ENCODE data around the gene CLDN10. TPM values are rescaled to one million over a fixed set of nuclear protein-coding genes. Genes with fewer than 3 reads are reported as not detected.

The CLDN10 gene
- total RNA-seq (0.94 TPM), polyA plus RNA-seq (1.1 TPM)
- long read RNA-seq, donor 1, result 0 reads
- long read RNA-seq, donor 2, result 0 reads
- long read RNA-seq, donor 3, result 0 reads
- long read RNA-seq, donor 4, result 0 reads
- long read RNA-seq, donor 5, transcript CLDN10-201 (5 exons, 949 nt), result major isoform, 18 of 21 reads
- long read RNA-seq, donor 5, partial matches to known transcripts, result 0 of 21 reads
- long read RNA-seq, donor 5, other reads (novel, unspliced or antisense), result 0 of 21 reads
- long read RNA-seq, donor 6, result 0 reads
- long read RNA-seq, donor 7, partial matches to known transcripts, result 0 of 1 reads
- long read RNA-seq, donor 7, other reads (novel, unspliced or antisense), result 0 of 1 reads
- long read RNA-seq, donor 8, result 0 reads
- long read RNA-seq, donor 9, result 0 reads
- long read RNA-seq, donor 10, result 0 reads

- Histone ChIP-seq H3K36me3 (ENCODE audit: control insufficient read depth in 2 of 2, insufficient read depth in 2 of 2, low read length in 1 of 2) (no peaks in the 10 kb centered on the region), H3K9me3 (ENCODE audit: control insufficient read depth in 2 of 2, insufficient read depth in 1 of 2, low read length in 1 of 2) (peaks cover 1 to 6% of the 10 kb centered on the region in 2 donors), H3K4me3 (ENCODE audit: low read length in 2 of 2) (peak within 1 kb of the TSS; percentile 30 to 40), H3K27me3 (ENCODE audit: control insufficient read depth in 2 of 2, insufficient read depth in 1 of 2, low read length in 1 of 2) (peaks cover 31 to 37% of the 10 kb centered on the region in 2 donors), H3K4me1 (ENCODE audit: control insufficient read depth in 2 of 2, insufficient read depth in 2 of 2, low read length in 2 of 2) (peaks cover 3 to 17% of the 10 kb centered on the region in 2 donors), H3K27ac (ENCODE audit: low read depth in 1 of 2, low read length in 1 of 2) (no peak within 1 kb of the TSS)
- peak in 7 of 9 donors; percentile 36 to 68 (median 42) for DNase-seq (ENCODE audit: low read depth in 6 of 9, low spot score in 9 of 9)
- 1% methylated on average over 70 of the region's 70 CpGs for WGBS
Measured at GRCh38 chr13:95552539-95553441, at the start of gene CLDN10. TSS of gene CLDN10 (plus strand) at chr13:95552720. CDS start at chr13:95552754, 34 bp downstream.

GRCh38 chr13:95503662-95504061 is 48.9 kb upstream of the CLDN10 start:
- Histone ChIP-seq H3K9me3 (ENCODE audit: control insufficient read depth in 2 of 2, insufficient read depth in 1 of 2, low read length in 1 of 2) (no peaks in the 10 kb centered on the region), H3K27ac (ENCODE audit: low read depth in 1 of 2, low read length in 1 of 2) (no peak overlapping the region), H3K36me3 (ENCODE audit: control insufficient read depth in 2 of 2, insufficient read depth in 2 of 2, low read length in 1 of 2) (no peaks in the 10 kb centered on the region), H3K4me3 (ENCODE audit: low read length in 2 of 2) (no peak overlapping the region), H3K27me3 (ENCODE audit: control insufficient read depth in 2 of 2, insufficient read depth in 1 of 2, low read length in 1 of 2) (no peaks in the 10 kb centered on the region), H3K4me1 (ENCODE audit: control insufficient read depth in 2 of 2, insufficient read depth in 2 of 2, low read length in 2 of 2) (no peaks in the 10 kb centered on the region)
- WGBS, result 90% methylated on average over 1 of the region's 1 CpG
- no peak for DNase-seq (ENCODE audit: low read depth in 6 of 9, low spot score in 9 of 9)

DNA sequence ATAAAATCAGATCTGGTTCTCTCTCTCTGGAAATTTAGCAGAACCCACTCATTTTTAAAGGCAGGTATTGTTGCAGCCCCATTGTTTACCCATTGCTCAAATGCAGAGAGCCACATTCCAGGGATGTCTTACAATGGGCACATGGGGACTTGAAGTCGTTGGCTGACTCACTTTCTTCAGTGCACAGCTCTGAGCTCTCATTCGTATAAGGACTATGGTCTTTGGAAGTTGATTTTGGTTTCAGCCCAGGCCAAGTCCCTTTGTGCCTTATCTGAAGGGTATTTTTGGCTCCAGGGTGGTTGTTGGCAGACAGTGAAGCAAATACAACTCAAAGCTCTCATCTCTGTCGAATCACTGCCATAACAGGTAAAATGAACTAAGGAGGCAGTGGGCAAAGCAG is 47.3 kb upstream of the CLDN10 start:
- Histone ChIP-seq H3K4me3 (ENCODE audit: low read length in 2 of 2) (no peak overlapping the region), H3K9me3 (ENCODE audit: control insufficient read depth in 2 of 2, insufficient read depth in 1 of 2, low read length in 1 of 2) (no peaks in the 10 kb centered on the region), H3K27me3 (ENCODE audit: control insufficient read depth in 2 of 2, insufficient read depth in 1 of 2, low read length in 1 of 2) (no peaks in the 10 kb centered on the region), H3K27ac (ENCODE audit: low read depth in 1 of 2, low read length in 1 of 2) (no peak overlapping the region), H3K36me3 (ENCODE audit: control insufficient read depth in 2 of 2, insufficient read depth in 2 of 2, low read length in 1 of 2) (no peaks in the 10 kb centered on the region), H3K4me1 (ENCODE audit: control insufficient read depth in 2 of 2, insufficient read depth in 2 of 2, low read length in 2 of 2) (no peaks in the 10 kb centered on the region)
- DNase-seq (ENCODE audit: low read depth in 6 of 9, low spot score in 9 of 9), result no peak
- WGBS, result 93% methylated on average over 3 of the region's 3 CpGs

- 94% methylated on average over 4 of the region's 4 CpGs for WGBS
- Histone ChIP-seq H3K4me3 (ENCODE audit: low read length in 2 of 2) (no peak overlapping the region), H3K36me3 (ENCODE audit: control insufficient read depth in 2 of 2, insufficient read depth in 2 of 2, low read length in 1 of 2) (no peaks in the 10 kb centered on the region)
Measured at GRCh38 chr13:95505986-95506385, 46.5 kb upstream of the CLDN10 start.

DNA sequence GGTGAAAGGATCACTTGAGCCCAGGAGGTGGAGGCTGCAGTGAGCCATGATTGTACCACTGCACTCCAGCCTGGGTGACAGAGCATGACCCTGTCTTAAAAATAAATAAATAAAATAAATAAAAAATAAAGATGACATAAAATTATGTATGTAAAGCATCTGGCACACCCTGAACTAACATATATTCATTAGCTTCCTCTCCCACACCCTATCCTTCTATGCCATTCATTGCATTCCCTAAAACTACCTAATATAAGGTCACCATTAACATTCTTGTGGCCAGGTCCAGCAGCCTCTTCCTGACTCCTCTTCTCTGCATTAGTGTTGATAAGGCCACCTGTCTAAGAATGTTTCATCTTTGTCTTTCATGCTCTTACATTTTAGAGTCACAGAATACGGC is 44.5 kb upstream of the CLDN10 start:
- no peaks in the 10 kb centered on the region for H3K27me3 ChIP-seq (ENCODE audit: control insufficient read depth in 2 of 2, insufficient read depth in 1 of 2, low read length in 1 of 2)
- 2% methylated on average over 1 of the region's 1 CpG for WGBS
- H3K9me3 ChIP-seq (ENCODE audit: control insufficient read depth in 2 of 2, insufficient read depth in 1 of 2, low read length in 1 of 2), result no peaks in the 10 kb centered on the region
- no peak overlapping the region for H3K27ac ChIP-seq (ENCODE audit: low read depth in 1 of 2, low read length in 1 of 2)
- DNase-seq (ENCODE audit: low read depth in 6 of 9, low spot score in 9 of 9), result no peak
- no peaks in the 10 kb centered on the region for H3K4me1 ChIP-seq (ENCODE audit: control insufficient read depth in 2 of 2, insufficient read depth in 2 of 2, low read length in 2 of 2)
- no peaks in the 10 kb centered on the region for H3K36me3 ChIP-seq (ENCODE audit: control insufficient read depth in 2 of 2, insufficient read depth in 2 of 2, low read length in 1 of 2)
- H3K4me3 ChIP-seq (ENCODE audit: low read length in 2 of 2), result no peak overlapping the region

More at GRCh38 chr13:95505986-95506385, 46.5 kb upstream of the CLDN10 start:
- H3K27me3 ChIP-seq (ENCODE audit: control insufficient read depth in 2 of 2, insufficient read depth in 1 of 2, low read length in 1 of 2), result no peaks in the 10 kb centered on the region
- no peak for DNase-seq (ENCODE audit: low read depth in 6 of 9, low spot score in 9 of 9)
- H3K9me3 ChIP-seq (ENCODE audit: control insufficient read depth in 2 of 2, insufficient read depth in 1 of 2, low read length in 1 of 2), result no peaks in the 10 kb centered on the region
- H3K4me1 ChIP-seq (ENCODE audit: control insufficient read depth in 2 of 2, insufficient read depth in 2 of 2, low read length in 2 of 2), result no peaks in the 10 kb centered on the region
- no peak overlapping the region for H3K27ac ChIP-seq (ENCODE audit: low read depth in 1 of 2, low read length in 1 of 2)

GRCh38 chr13:95508996-95509395 is 43.5 kb upstream of the CLDN10 start:
- no peak overlapping the region for H3K4me3 ChIP-seq (ENCODE audit: low read length in 2 of 2)
- H3K27me3 ChIP-seq (ENCODE audit: control insufficient read depth in 2 of 2, insufficient read depth in 1 of 2, low read length in 1 of 2), result no peaks in the 10 kb centered on the region
- no peak for DNase-seq (ENCODE audit: low read depth in 6 of 9, low spot score in 9 of 9)
- no peaks in the 10 kb centered on the region for H3K36me3 ChIP-seq (ENCODE audit: control insufficient read depth in 2 of 2, insufficient read depth in 2 of 2, low read length in 1 of 2)
- no peak overlapping the region for H3K27ac ChIP-seq (ENCODE audit: low read depth in 1 of 2, low read length in 1 of 2)
- no peaks in the 10 kb centered on the region for H3K9me3 ChIP-seq (ENCODE audit: control insufficient read depth in 2 of 2, insufficient read depth in 1 of 2, low read length in 1 of 2)
- H3K4me1 ChIP-seq (ENCODE audit: control insufficient read depth in 2 of 2, insufficient read depth in 2 of 2, low read length in 2 of 2), result no peaks in the 10 kb centered on the region

- DNase-seq (ENCODE audit: low read depth in 6 of 9, low spot score in 9 of 9), result no peak
- H3K4me3 ChIP-seq (ENCODE audit: low read length in 2 of 2), result no peak overlapping the region
- H3K4me1 ChIP-seq (ENCODE audit: control insufficient read depth in 2 of 2, insufficient read depth in 2 of 2, low read length in 2 of 2), result no peaks in the 10 kb centered on the region
- no peaks in the 10 kb centered on the region for H3K9me3 ChIP-seq (ENCODE audit: control insufficient read depth in 2 of 2, insufficient read depth in 1 of 2, low read length in 1 of 2)
- H3K36me3 ChIP-seq (ENCODE audit: control insufficient read depth in 2 of 2, insufficient read depth in 2 of 2, low read length in 1 of 2), result no peaks in the 10 kb centered on the region
- no peak overlapping the region for H3K27ac ChIP-seq (ENCODE audit: low read depth in 1 of 2, low read length in 1 of 2)
- H3K27me3 ChIP-seq (ENCODE audit: control insufficient read depth in 2 of 2, insufficient read depth in 1 of 2, low read length in 1 of 2), result no peaks in the 10 kb centered on the region
- 77% methylated on average over 8 of the region's 8 CpGs for WGBS
Measured at GRCh38 chr13:95509521-95510310, 42.8 kb upstream of the CLDN10 start.

GRCh38 chr13:95510950-95511349 is 41.6 kb upstream of the CLDN10 start:
- H3K4me3 ChIP-seq (ENCODE audit: low read length in 2 of 2), result no peak overlapping the region
- WGBS, result 93% methylated on average over 1 of the region's 1 CpG
- no peak overlapping the region for H3K27ac ChIP-seq (ENCODE audit: low read depth in 1 of 2, low read length in 1 of 2)
- H3K36me3 ChIP-seq (ENCODE audit: control insufficient read depth in 2 of 2, insufficient read depth in 2 of 2, low read length in 1 of 2), result no peaks in the 10 kb centered on the region
- H3K4me1 ChIP-seq (ENCODE audit: control insufficient read depth in 2 of 2, insufficient read depth in 2 of 2, low read length in 2 of 2), result no peaks in the 10 kb centered on the region
- H3K9me3 ChIP-seq (ENCODE audit: control insufficient read depth in 2 of 2, insufficient read depth in 1 of 2, low read length in 1 of 2), result no peaks in the 10 kb centered on the region
- DNase-seq (ENCODE audit: low read depth in 6 of 9, low spot score in 9 of 9), result no peak
- no peaks in the 10 kb centered on the region for H3K27me3 ChIP-seq (ENCODE audit: control insufficient read depth in 2 of 2, insufficient read depth in 1 of 2, low read length in 1 of 2)

All from thymus (tissue), 14 donors.